Measurements from ENCODE around the gene GRIK4. TPM values are rescaled to one million over a fixed set of nuclear protein-coding genes. Genes with fewer than 3 reads are reported as not detected.
A peak's percentile ranks its signal among the peaks of the same experiment; 100 is the strongest.

Gene GRIK4
- total and polyA plus RNA-seq, 2 donors from 2014 or later = 0.25 TPM; not detected in 1

DNA sequence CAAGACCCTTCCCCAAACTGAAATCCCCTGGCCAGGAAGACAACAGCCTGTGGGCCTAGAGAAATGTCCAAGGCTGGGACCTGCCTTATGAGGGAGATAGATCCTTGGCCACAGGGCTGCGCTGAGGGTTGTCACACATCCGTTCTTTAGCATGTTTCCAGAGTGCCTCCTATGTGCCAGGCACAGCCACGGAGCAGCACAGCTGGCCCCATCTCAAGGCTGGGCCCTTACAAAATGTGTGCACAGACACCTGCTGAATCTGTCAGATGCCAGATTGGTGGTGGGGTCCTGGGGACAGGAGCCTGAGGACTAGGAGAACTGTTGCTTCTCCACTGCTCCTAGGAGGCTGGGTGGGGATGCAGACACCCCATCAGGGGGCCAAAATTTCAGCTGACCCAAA, 11.2 kb downstream of the GRIK4 start:
- H3K9ac ChIP-seq (ENCODE audit: low read length in 3 of 3) = no peak overlapping the region
- DNase-seq = peak in 1 of 5 donors; percentile 31
- TF ChIP-seq, protein P1, sequence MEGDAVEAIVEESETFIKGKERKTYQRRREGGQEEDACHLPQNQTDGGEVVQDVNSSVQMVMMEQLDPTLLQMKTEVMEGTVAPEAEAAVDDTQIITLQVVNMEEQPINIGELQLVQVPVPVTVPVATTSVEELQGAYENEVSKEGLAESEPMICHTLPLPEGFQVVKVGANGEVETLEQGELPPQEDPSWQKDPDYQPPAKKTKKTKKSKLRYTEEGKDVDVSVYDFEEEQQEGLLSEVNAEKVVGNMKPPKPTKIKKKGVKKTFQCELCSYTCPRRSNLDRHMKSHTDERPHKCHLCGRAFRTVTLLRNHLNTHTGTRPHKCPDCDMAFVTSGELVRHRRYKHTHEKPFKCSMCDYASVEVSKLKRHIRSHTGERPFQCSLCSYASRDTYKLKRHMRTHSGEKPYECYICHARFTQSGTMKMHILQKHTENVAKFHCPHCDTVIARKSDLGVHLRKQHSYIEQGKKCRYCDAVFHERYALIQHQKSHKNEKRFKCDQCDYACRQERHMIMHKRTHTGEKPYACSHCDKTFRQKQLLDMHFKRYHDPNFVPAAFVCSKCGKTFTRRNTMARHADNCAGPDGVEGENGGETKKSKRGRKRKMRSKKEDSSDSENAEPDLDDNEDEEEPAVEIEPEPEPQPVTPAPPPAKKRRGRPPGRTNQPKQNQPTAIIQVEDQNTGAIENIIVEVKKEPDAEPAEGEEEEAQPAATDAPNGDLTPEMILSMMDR (IDR thresholded peaks at IDR 0.05; ENCODE audit: borderline replicate concordance, extremely low read depth, insufficient read depth) = no peak
- H3K27ac ChIP-seq (ENCODE audit: low read depth in 2 of 2, low read length in 2 of 2) = no peak overlapping the region
- no peaks in the 10 kb centered on the region for H3K9me3 ChIP-seq (ENCODE audit: control insufficient read depth in 2 of 3, insufficient read depth in 1 of 3, low read length in 3 of 3)
- H3K4me1 ChIP-seq (ENCODE audit: control insufficient read depth in 2 of 3, insufficient read depth in 2 of 3, low read depth in 1 of 3, low read length in 3 of 3) = peaks cover 0 to 4% (median 0%) of the 10 kb centered on the region in 3 donors
- intact Hi-C loops (cut with DNase I) = no loop called here
- H3K27me3 ChIP-seq (ENCODE audit: control insufficient read depth, insufficient read depth, low read length) = no peaks in the 10 kb centered on the region
- no peak for FAIRE-seq
- no peaks in the 10 kb centered on the region for H3K36me3 ChIP-seq (ENCODE audit: control insufficient read depth in 2 of 3, insufficient read depth in 3 of 3, low read length in 3 of 3)
- no peak overlapping the region for H3K4me3 ChIP-seq (ENCODE audit: low read length in 3 of 3)

GRCh38 chr11:120523196-120523595, 11.6 kb downstream of the GRIK4 start:
- Histone ChIP-seq H3K36me3 (ENCODE audit: control insufficient read depth in 2 of 3, insufficient read depth in 3 of 3, low read length in 3 of 3) (no peaks in the 10 kb centered on the region), H3K27ac (ENCODE audit: low read depth in 2 of 2, low read length in 2 of 2) (no peak overlapping the region), H3K27me3 (ENCODE audit: control insufficient read depth, insufficient read depth, low read length) (no peaks in the 10 kb centered on the region), H3K4me3 (ENCODE audit: low read length in 3 of 3) (no peak overlapping the region), H3K9me3 (ENCODE audit: control insufficient read depth in 2 of 3, insufficient read depth in 1 of 3, low read length in 3 of 3) (no peaks in the 10 kb centered on the region), H3K4me1 (ENCODE audit: control insufficient read depth in 2 of 3, insufficient read depth in 2 of 3, low read depth in 1 of 3, low read length in 3 of 3) (no peaks in the 10 kb centered on the region), H3K9ac (ENCODE audit: low read length in 3 of 3) (no peak overlapping the region)
- TF ChIP-seq, protein P1 (IDR thresholded peaks at IDR 0.05; ENCODE audit: borderline replicate concordance, extremely low read depth, insufficient read depth) = no peak
- intact Hi-C loops (cut with DNase I) = no loop called here
- FAIRE-seq (no peak), DNase-seq (peak in 4 of 5 donors; percentile 64 to 83 (median 80))

DNA sequence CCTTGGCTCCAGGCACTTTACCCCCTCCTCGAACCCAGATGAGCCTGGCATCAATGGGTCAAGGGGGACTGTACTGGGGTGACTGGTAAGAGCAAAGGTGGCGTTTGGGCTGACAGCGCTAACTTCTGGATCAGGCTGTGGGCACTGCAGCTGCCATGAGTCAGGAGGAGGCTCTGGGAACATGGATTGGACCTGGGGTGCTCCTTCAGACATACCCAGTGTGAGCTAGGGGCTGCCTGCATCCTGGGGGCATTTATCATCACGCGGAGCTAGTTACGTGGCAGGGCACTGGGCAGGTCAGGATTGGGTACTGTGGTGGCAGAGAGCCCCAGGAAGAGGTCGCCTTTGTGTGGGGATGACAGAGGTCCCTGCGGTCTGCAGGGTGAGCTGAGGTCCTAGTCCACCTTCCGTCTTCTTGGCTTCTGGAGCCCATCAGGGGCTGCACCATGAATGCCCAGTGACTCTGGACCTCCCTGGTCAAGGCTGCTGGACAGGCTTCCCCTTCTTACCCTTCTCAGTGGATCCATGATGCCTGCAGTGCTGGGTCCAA, 13.1 kb downstream of the GRIK4 start:
- Histone ChIP-seq H3K9ac (ENCODE audit: low read length in 3 of 3) (no peak overlapping the region), H3K27me3 (ENCODE audit: control insufficient read depth, insufficient read depth, low read length) (no peaks in the 10 kb centered on the region), H3K4me1 (ENCODE audit: control insufficient read depth in 2 of 3, insufficient read depth in 2 of 3, low read depth in 1 of 3, low read length in 3 of 3) (no peaks in the 10 kb centered on the region), H3K4me3 (ENCODE audit: low read length in 3 of 3) (no peak overlapping the region), H3K9me3 (ENCODE audit: control insufficient read depth in 2 of 3, insufficient read depth in 1 of 3, low read length in 3 of 3) (no peaks in the 10 kb centered on the region), H3K36me3 (ENCODE audit: control insufficient read depth in 2 of 3, insufficient read depth in 3 of 3, low read length in 3 of 3) (no peaks in the 10 kb centered on the region), H3K27ac (ENCODE audit: low read depth in 2 of 2, low read length in 2 of 2) (no peak overlapping the region)
- DNase-seq (peak in 1 of 5 donors; percentile 35), FAIRE-seq (no peak)
- intact Hi-C loops (cut with DNase I) = no loop called here
- TF ChIP-seq, protein P1 (IDR thresholded peaks at IDR 0.05; ENCODE audit: borderline replicate concordance, extremely low read depth, insufficient read depth) = no peak

Measured in kidney (tissue), 14 donors.